IMR-90 (cell line): ENCODE measurements around the gene COL23A1. TPM values are rescaled to one million over a fixed set of nuclear protein-coding genes. Genes with fewer than 3 reads are reported as not detected.

Source experiments
- ATAC-seq: fragments of 200-7000 bp; cut with Tn5 transposase; 2 replicates; pipeline ENCODE4 v1.9.1; 2020; ENCODE audit warnings: low read depth, mild to moderate bottlenecking, moderate library complexity
- BruUV-seq: library from RNA; stranded (reverse); fragments of 400-500 nt; replicated peaks from 2 replicates; lab custom pipeline; 2021; lab: Mats Ljungman, UMichigan
- CTCF ChIA-PET: fragments of 300-600 bp; formaldehyde crosslinking; extraction: SDS; loops from one replicate; lab custom pipeline; 2021; ENCODE audit warnings: antibody characterized with exemption; lab: Yijun Ruan, JAX
- POLR2A ChIA-PET: fragments of 300-600 bp; sonication (Branson Sonifier 250); formaldehyde crosslinking; loops from one replicate; lab custom pipeline; 2022; ENCODE audit warnings: antibody characterized with exemption; ENCODE audit not compliant: unreplicated experiment; lab: Charles Lee
- DNase-seq: peaks from one replicate; pipeline ENCODE4 v3.0.0; 2013
- H2AFZ ChIP-seq: replicated peaks from 2 replicates; pipeline ENCODE3; 2013; ENCODE audit warnings: low read length, mild to moderate bottlenecking; ENCODE audit not compliant: poor library complexity
- H2AK5ac ChIP-seq: 2 replicates; pipeline ENCODE4 v1.6.1; 2013; ENCODE audit warnings: low read depth, low read length, inconsistent platforms
- H2AK9ac ChIP-seq: replicated peaks from 2 replicates; pipeline ENCODE3; 2013; ENCODE audit warnings: mild to moderate bottlenecking, low read depth, low read length, moderate library complexity; ENCODE audit not compliant: poor library complexity
- H2BK120ac ChIP-seq: 2 replicates; pipeline ENCODE4 v1.6.1; 2013; ENCODE audit warnings: low read depth, low read length, inconsistent platforms
- H2BK15ac ChIP-seq: 3 replicates; pipeline ENCODE4 v1.6.1; 2013; ENCODE audit warnings: low read depth, low read length, inconsistent platforms
- H2BK20ac ChIP-seq: 2 replicates; pipeline ENCODE4 v1.6.1; 2013; ENCODE audit warnings: low read depth, mild to moderate bottlenecking, inconsistent platforms, low read length, moderate library complexity
- H2BK5ac ChIP-seq: 2 replicates; pipeline ENCODE4 v1.6.1; 2013; ENCODE audit warnings: mild to moderate bottlenecking, low read depth, low read length, inconsistent platforms; ENCODE audit not compliant: poor library complexity, severe bottlenecking
- H3K14ac ChIP-seq: replicated peaks from 2 replicates; pipeline ENCODE4 v1.6.1; 2013; ENCODE audit warnings: low read depth, low read length, inconsistent platforms
- H3K18ac ChIP-seq: 2 replicates; pipeline ENCODE4 v1.6.1; 2013; ENCODE audit warnings: low read depth, low read length, control low read depth
- H3K23ac ChIP-seq: 2 replicates; pipeline ENCODE4 v1.6.1; 2013; ENCODE audit warnings: low read depth, low read length, inconsistent platforms
- H3K27ac ChIP-seq: 2 replicates; pipeline ENCODE4 v1.5.1; 2013; ENCODE audit warnings: mild to moderate bottlenecking, control low read depth, low read length; ENCODE audit not compliant: insufficient read depth
- H3K27me3 ChIP-seq: 2 replicates; pipeline ENCODE4 v1.6.1; 2013; ENCODE audit warnings: low read length; ENCODE audit not compliant: control insufficient read depth, insufficient read depth
- H3K36me3 ChIP-seq: 2 replicates; pipeline ENCODE4 v1.6.1; 2013; ENCODE audit warnings: low read length, mixed read lengths; ENCODE audit not compliant: control insufficient read depth, insufficient read depth
- H3K4ac ChIP-seq: 2 replicates; pipeline ENCODE4 v1.6.1; 2013; ENCODE audit warnings: low read depth, low read length, inconsistent platforms
- H3K4me1 ChIP-seq: 2 replicates; pipeline ENCODE4 v1.6.1; 2013; ENCODE audit warnings: low read length, mixed read lengths; ENCODE audit not compliant: control insufficient read depth, insufficient read depth
- H3K4me2 ChIP-seq: 2 replicates; pipeline ENCODE4 v1.6.1; 2013; ENCODE audit warnings: low read depth, mild to moderate bottlenecking, control low read depth, low read length, moderate library complexity
- H3K4me3 ChIP-seq: 2 replicates; pipeline ENCODE4 v1.5.1; 2013; ENCODE audit warnings: low read depth, mild to moderate bottlenecking, control low read depth, low read length, moderate library complexity; ENCODE audit not compliant: insufficient read depth
- H3K56ac ChIP-seq: 2 replicates; pipeline ENCODE4 v1.6.1; 2013; ENCODE audit warnings: low read length, inconsistent platforms; ENCODE audit not compliant: insufficient read depth; ENCODE audit errors: extremely low read depth
- H3K79me1 ChIP-seq, 2 experiments: 2 replicates each; pipeline ENCODE4 v1.6.1; 2013; ENCODE audit warnings: low read length in 2 of 2, inconsistent platforms in 1 of 2, low read depth in 1 of 2
- H3K9ac ChIP-seq: 2 replicates; pipeline ENCODE4 v1.6.1; 2013; ENCODE audit warnings: low read depth, low read length, control low read depth
- H3K9me1 ChIP-seq: 2 replicates; pipeline ENCODE4 v1.6.1; 2013; ENCODE audit warnings: low read length, inconsistent platforms; ENCODE audit not compliant: insufficient read depth
- H3K9me3 ChIP-seq: 2 replicates; pipeline ENCODE4 v1.6.1; 2013; ENCODE audit warnings: low read length; ENCODE audit not compliant: control insufficient read depth, insufficient read depth
- H4K20me1 ChIP-seq: 2 replicates; pipeline ENCODE4 v1.6.1; 2013; ENCODE audit warnings: low read length, inconsistent platforms; ENCODE audit not compliant: insufficient read depth
- H4K5ac ChIP-seq: 2 replicates; pipeline ENCODE4 v1.6.1; 2013; ENCODE audit warnings: mild to moderate bottlenecking, low read depth, low read length, control low read depth
- H4K8ac ChIP-seq, 2 experiments: 2 replicates each; pipeline ENCODE4 v1.6.1; 2013; ENCODE audit warnings: low read depth in 2 of 2, low read length in 2 of 2, control low read depth in 1 of 2, inconsistent platforms in 1 of 2
- H4K91ac ChIP-seq: 2 replicates; pipeline ENCODE4 v1.6.1; 2013; ENCODE audit warnings: low read depth, low read length, inconsistent platforms; ENCODE audit not compliant: insufficient read depth
- MAFK ChIP-seq: IDR thresholded peaks from 2 replicates; pipeline ENCODE4 v1.6.1; 2012; ENCODE audit warnings: low read depth, low read length, improper control_type of control experiment
- MAZ ChIP-seq: IDR thresholded peaks from 2 replicates; pipeline ENCODE4 v1.6.1; 2012; ENCODE audit warnings: low read depth, mild to moderate bottlenecking, low read length, improper control_type of control experiment, moderate library complexity, borderline replicate concordance
- MXI1 ChIP-seq: IDR thresholded peaks from 2 replicates; pipeline ENCODE4 v1.6.1; 2012; ENCODE audit warnings: low read depth, mild to moderate bottlenecking, low read length, moderate library complexity, borderline replicate concordance
- NFE2L2 ChIP-seq: fragments of 150-350 bp; IDR thresholded peaks from 2 replicates; pipeline ENCODE4 v1.6.1; 2016; ENCODE audit warnings: low read depth, mild to moderate bottlenecking, low read length
- POLR2A ChIP-seq: IDR thresholded peaks from 2 replicates; pipeline ENCODE4 v1.6.1; 2012; ENCODE audit warnings: mild to moderate bottlenecking, low read depth, low read length
- RAD21 ChIP-seq: IDR thresholded peaks from 2 replicates; pipeline ENCODE4 v1.6.1; 2012; ENCODE audit warnings: low read length, improper control_type of control experiment
- RFX5 ChIP-seq: IDR thresholded peaks from 2 replicates; pipeline ENCODE4 v1.8.0; 2012; ENCODE audit warnings: low read depth, mild to moderate bottlenecking, low read length, moderate library complexity
- SMC3 ChIP-seq: fragments of 150-350 bp; IDR thresholded peaks from 2 replicates; pipeline ENCODE4 v1.6.1; 2016; ENCODE audit warnings: low read depth, mild to moderate bottlenecking, antibody characterized with exemption, low read length, moderate library complexity
- WGBS, 2 experiments: methylation state at CpG; one replicate each; pipeline versions ENCODE4 v1.1.5 to v1.1.7; 2013; ENCODE audit warnings: missing lambda C conversion rate in 2 of 2; ENCODE audit not compliant: insufficient read length in 1 of 2; ENCODE audit errors: extremely low coverage in 2 of 2; 5-methylcytosine and 5-hydroxymethylcytosine counted together
- dilution Hi-C: fragments of 300-500 bp; cut with HindIII; formaldehyde crosslinking; loops from one replicate; pipeline ENCODE4 v1.14.3; 2018; ENCODE audit warnings: low sequenced_read_pairs; ENCODE audit not compliant: unreplicated experiment
- in situ Hi-C: fragments of 300-500 bp; cut with MboI; formaldehyde crosslinking; loops from 3 replicates; pipeline ENCODE4 v1.14.3; 2019; ENCODE audit warnings: low sequenced_read_pairs, inconsistent platforms, mixed read lengths
- intact Hi-C: fragments of 100-400 bp; cut with micrococcal nuclease; formaldehyde crosslinking; loops from 2 replicates; pipeline ENCODE4 v1.10.0; 2022
- polyA plus RNA-seq, 3 experiments: library from polyadenylated mRNA; depleted of rRNA; stranded (reverse); fragments of >200 nt; gene quantifications; 2 replicates each; pipeline ENCODE4 v1.2.3, GENCODE V29; 2012; ENCODE audit warnings: low replicate concordance in 1 of 3
- total RNA-seq: library from RNA; depleted of rRNA; stranded (reverse); fragments of >200 nt; gene quantifications from 2 replicates; pipeline ENCODE4 v1.2.3, GENCODE V29; 2012
- TF ChIP-seq, protein P1 (sequence below): fragments of 150-350 bp; IDR thresholded peaks from 2 replicates; pipeline ENCODE4 v1.6.1; 2017; ENCODE audit warnings: mild to moderate bottlenecking, antibody characterized with exemption, low read length, low read depth

COL23A1 gene
- total and polyA plus RNA-seq, 2 of the 4 experiments (the other 2 are of a cell fraction), result not detected

DNA sequence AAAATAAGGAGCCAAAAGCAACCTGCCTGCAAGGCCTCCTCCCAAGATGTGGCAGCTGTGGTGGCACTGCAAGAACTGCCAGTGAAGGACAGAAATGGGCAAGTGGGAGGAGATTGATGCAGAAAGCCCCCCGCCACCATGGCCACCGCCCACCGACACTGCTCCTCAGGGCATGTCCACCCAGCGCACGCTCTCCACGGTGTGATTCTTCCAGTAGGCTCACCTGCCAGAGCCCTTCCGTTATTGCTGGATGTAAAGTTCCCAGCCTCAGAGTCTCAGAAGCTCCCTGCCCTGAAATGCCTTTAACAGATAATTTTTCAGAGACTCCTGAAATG lies 202.4 kb downstream of the COL23A1 start:
- Histone ChIP-seq H3K9me3 (peaks cover 13% of the 10 kb centered on the region), H3K18ac (no peak overlapping the region), H4K20me1 (no peaks in the 10 kb centered on the region), H3K4me3 (no peak overlapping the region), H2BK20ac (no peak overlapping the region), H4K91ac (no peak overlapping the region), H3K4me1 (no peaks in the 10 kb centered on the region), H3K79me1 (no peaks in the 10 kb centered on the region), H3K14ac (no peak overlapping the region), H3K36me3 (no peaks in the 10 kb centered on the region), H4K8ac (no peak overlapping the region), H2AK9ac (no peak overlapping the region), H2BK120ac (no peak overlapping the region), H2AK5ac (no peak overlapping the region), H2BK5ac (no peak overlapping the region), H3K4me2 (no peak overlapping the region), H3K4ac (no peak overlapping the region), H3K9ac (no peak overlapping the region), H4K5ac (no peak overlapping the region), H3K56ac (no peak overlapping the region), H3K27ac (no peak overlapping the region), H3K27me3 (no peaks in the 10 kb centered on the region), H2BK15ac (no peak overlapping the region), H2AFZ (no peak overlapping the region), H3K9me1 (no peaks in the 10 kb centered on the region), H3K23ac (no peak overlapping the region)
- ATAC-seq (no peak), DNase-seq (no peak)
- TF ChIP-seq MAZ (no peak), POLR2A (no peak), SMC3 (no peak), RAD21 (no peak), MAFK (no peak), RFX5 (no peak), NFE2L2 (no peak), MXI1 (no peak)
- TF ChIP-seq, protein P1, sequence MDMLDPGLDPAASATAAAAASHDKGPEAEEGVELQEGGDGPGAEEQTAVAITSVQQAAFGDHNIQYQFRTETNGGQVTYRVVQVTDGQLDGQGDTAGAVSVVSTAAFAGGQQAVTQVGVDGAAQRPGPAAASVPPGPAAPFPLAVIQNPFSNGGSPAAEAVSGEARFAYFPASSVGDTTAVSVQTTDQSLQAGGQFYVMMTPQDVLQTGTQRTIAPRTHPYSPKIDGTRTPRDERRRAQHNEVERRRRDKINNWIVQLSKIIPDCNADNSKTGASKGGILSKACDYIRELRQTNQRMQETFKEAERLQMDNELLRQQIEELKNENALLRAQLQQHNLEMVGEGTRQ, result no peak
- 79% methylated on average over 4 of the region's 7 CpGs; no CpG with 5 or more reads in 1 of the 2 experiments for WGBS, 2 experiments
- CTCF ChIA-PET, result no interaction called here
- dilution Hi-C loops (no loop called here), intact Hi-C loops (no loop called here), in situ Hi-C loops (no loop called here)
- POLR2A ChIA-PET, result no interaction called here
- BruUV-seq, result no TSS peak
